NCI-H2029 treated with DMSO at 0.1 percent for 48 hours (cell line): ENCODE data around the gene STAT4.

Experiments
- DNase-seq: peaks from one replicate; lab custom pipeline; 2025; lab: John Stamatoyannopoulos, UW

Gene STAT4

DNA sequence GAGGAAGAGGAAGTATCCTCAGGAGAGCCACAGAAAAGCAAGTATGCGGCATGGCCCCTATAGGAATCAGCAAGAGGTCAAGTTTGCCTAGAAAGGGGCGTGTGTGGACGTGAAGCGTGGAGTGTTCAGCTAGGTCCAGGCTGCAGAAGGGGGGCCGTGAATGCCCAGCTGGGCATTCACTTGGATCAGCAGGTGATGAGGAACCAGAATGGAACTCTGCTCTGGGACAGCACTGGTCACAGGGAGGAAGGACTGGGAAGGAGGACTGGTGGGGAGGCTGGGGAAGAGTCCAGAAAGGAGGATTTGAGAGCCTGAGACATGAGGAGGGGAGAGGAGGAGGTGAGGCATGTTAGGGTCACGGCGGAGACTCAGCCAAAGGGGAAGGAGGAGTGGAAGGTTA, 156.6 kb downstream of the STAT4 start:
- no peak for DNase-seq

DNA sequence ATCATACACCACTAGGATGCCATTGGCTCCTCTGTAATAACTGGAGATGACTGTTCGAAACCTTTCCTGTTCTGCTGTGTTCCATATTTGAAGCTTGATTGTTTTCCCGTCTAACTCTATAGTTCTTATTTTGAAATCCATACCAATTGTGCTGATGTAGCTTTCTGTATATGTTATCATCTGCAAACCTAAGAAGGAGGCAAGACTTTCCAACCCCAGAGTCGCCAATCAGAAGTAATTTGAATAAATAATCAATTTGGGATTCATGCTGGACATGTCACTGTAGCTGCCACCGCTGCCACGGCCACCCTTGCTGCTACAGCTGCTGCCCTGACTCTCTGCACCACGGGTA, 157.5 kb downstream of the STAT4 start:
- DNase-seq = no peak

DNA sequence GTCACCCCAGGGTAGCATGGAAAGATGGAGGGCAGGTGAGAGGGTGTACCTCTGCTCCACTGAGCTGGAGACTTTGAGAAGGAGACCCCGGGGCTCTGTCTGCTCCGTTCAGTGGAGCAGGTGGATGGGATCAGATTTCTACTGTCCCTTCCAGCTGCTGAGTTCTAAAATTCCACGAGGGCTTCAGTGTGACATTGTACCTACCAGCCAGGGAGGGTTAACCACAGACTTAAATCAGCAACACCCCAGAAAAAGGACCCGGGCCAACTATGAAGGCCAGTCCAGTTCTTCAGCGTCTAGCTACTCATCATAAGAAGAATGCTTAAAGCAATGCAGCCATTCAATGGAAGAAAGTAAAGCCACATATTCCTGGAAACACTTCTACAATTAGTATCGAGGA, 160.7 kb downstream of the STAT4 start:
- no peak for DNase-seq

DNA sequence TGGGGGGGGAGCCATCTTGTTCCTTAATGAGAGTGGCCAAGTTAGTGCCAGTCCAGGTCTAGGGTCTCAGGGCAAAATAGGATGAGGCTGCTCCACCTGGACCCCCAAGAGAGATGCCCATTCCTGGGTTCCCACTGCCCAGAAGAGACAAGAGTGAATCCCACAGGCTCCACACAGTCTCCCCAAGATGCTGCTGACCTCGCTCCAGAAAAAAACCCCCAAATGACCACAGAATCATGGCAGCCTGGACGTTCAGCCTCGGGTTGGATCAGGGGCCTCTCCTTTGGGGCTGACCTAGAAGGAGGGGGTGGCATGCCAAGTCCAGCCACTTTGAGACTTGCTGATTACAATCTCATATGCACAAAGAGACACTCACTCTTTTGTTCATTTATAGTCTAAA, 161.9 kb downstream of the STAT4 start:
- no peak for DNase-seq

DNA sequence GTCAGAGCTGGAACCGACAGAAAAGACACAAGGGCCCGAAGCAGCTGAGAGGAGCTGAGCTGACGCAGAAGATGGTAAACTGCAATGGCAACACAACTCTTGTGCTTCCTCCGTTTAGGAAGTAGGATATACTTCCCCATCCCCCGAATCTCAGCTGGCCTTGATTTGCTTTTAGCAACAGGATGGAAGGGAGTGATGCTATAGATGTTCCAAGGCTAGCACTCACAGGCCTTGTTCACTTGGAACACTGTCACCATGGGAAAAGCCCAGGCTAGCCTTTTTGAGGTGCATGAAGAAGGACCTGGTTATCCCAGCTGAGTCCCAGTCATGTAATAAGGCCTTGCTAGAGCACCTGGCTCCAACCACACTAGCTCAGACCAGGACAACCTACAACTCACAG, 162.9 kb downstream of the STAT4 start:
- no peak for DNase-seq

DNA sequence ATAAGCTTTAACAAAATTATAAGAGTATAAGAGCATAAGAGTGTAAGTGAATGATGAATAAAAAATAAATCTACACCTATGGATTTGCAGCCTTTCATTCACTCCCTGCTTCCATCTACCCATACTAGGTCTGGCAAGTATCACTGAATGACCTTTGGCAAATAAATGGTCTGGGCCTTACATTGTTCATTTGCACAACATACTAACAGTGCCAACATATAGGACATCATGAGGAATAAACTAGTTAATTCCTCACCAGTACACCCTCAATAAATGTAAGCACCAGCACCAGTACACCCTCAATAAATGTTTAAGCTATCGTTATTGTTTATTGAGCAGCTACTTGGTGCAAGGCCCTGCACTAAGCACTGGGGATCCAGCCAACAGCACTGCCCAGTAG, 163.7 kb downstream of the STAT4 start:
- no peak for DNase-seq

DNA sequence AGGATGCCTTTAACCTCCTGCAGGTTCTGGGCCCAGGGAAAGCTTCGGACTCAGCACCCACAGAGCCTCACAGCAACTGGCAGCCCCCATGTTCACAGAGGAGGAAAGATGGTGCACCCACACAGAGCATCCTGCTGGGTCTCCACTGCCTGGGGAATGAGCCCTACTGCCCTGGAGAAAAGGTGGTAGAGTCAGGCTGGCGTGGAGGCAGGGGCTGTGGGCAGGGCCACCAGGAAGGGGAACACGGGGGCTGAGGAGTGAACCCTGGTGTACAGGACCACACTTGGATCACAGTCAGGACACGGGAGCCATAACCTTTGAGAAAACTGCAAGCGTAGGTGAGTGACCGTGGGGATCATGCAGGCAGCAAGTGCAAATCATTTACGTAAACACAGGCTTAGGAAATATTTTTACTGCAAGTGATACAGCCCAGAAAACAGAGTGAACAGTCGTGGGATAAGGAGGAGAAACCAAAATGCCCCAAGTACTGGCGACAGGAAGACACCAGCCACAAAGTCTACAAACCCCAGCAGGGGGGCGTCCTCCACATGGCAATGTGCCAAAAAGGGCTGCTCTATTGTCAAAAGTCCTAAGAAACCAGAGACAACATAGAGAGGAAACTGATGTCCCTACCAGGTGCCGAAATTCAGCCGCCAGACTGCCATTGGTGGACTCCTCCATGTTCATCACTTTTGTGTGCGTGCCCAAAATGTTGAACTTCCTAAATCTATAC, 164.4 kb downstream of the STAT4 start:
- DNase-seq = no peak

DNA sequence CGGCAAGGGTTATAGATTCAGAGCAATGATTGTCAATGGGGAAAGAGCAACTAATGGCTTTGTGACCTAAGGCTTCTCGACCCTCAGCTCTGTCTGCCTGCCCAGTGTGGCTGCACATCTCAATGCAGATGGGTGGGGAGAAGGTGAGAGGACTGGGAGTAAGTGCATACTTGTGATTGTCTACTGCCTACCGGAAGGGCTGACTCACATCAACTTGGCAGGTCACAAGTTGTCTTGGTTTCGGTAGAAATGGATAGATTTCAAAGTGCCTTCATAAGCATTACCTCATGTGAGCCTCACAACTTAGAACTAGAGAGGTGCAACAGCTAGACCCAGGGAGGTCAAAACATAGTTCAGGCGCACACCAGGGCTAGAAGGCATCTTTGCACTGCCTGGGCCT, 166.2 kb downstream of the STAT4 start:
- DNase-seq = no peak

DNA sequence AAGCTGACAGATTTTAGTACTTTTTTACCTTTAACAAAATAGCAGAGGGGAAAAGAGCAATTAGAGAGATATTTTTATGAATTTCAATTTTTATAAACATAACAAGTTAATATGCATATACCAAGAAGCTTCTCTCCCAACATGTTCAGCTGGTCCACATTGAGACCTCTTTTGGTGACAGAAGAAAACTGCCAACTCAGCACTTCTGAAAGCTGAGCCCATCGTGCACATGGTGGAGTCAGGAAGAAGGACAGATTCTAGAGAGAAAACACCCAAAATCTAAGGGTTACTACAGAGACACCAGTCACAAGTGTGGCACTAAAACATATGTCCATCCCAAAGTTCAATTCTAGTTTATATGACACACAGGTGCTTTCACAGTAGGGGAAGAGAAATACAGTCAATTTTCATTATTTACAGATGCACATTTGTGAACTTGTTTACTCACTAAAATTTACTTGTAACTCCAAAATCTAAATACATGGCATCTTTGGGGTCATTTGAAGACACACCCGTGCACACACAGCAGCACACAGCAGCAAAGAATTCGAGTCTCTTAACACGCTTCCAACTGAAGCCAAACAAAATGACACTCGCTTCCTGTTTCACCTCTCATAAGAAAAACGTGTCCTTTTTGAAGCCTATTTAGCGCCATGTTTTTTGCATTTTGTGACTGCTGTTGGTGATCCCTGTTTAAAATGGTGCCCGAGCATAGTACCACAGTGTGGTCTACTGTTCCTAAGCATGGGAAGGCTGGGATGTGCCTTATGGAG, 168.3 kb downstream of the STAT4 start:
- DNase-seq = no peak

DNA sequence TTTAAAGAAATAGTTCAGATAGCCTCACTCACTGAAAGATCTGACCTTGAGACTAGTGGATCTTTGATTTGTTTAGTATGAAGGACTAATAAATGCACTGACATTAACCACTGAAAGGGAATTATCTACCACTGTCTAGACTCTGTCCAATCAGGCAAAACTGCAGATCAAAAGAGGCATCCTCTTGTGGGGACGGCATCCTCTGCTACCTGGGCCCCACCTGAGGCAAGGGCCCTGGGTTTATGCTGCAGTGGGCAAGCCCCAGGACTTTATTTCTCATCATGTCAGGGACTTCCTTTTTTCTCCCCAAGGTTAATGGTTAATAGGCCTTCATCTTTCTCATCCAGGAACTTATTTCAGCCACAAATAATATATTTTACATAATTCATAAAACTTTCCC, 169.1 kb downstream of the STAT4 start:
- no peak for DNase-seq

DNA sequence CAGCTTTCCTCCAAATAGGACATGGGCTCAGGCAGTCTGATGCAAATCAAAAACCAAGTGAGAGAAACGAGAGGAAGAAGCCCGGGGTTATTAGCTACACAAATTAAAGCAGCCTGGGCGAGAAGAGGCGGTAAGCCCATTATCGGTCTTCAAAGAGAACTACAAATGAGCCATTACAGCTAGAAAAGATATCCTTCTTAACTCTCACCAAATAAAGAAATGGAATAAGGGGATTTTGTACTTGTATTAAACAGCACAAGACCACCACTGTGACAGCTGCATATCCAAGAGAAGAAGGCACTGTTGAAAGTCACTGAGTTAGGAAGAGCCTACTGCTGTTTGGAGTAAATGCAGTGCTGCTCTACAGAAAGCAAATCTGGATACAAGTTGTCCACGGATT, 169.5 kb downstream of the STAT4 start:
- no peak for DNase-seq

DNA sequence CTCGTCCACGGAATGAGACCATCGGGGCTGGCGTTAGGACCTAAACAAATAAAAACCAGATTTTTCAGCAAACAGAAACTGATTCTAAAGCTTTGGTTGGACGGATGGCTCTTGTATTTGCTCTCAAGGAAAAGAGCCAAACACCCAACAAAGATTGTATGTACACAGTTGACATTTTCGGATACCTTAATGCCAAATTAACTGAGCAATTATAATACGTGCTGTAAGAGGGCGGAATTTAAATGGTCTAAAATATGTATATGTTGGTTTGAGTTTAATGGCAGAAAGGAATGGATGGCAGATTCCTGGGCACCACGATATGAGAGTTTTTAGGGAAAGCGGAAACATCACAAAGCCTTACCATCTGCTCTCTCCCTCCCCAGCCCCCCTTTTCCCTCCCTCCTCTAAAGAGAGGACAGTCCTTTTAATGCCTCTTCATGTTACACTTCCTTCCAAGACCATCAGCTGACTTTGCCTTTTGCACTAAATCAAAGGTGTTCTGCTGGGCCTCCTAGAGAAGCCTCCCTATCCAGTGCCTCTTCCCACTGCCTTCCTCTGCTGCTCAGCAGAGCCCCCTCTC, 170.1 kb downstream of the STAT4 start:
- peak; percentile 83 for DNase-seq

DNA sequence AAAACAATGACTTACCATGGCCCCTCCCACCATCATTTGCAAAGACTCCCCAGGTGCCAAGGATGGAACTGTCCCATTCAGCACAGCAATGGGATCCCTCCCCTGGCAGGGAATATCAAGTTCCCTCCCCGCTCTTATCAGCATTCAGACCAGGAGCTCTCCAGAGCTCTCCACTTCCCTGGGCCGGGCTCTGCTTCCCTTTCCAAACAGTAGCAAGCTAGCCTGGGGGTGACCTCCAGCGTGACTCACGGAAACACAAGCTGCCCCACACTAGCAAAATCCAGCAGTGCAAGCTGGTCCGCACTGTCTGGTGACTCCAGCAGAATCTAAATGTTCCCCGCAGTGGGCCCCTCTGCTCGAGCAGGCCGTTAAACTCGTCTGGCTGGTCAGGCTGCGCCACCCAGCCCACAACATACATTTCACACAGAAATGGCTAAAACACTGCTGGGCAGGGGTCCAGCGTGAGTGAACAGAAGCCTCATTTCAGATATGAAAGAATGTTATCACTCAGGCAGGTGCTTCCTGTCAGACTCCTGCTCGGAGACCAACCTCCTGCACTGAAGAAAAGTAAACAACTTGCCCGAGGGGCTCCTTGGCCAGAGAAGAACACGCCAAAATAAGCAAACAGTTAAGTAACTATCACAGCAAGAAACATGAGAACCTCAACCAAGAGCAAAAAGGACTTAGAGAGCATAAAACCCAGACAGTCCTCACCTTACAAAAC, 170.7 kb downstream of the STAT4 start:
- peak; percentile 91 for DNase-seq
